CD8-positive, alpha-beta memory T cell (primary cell): ENCODE data around the gene IL16. TPM values are rescaled to one million over a fixed set of nuclear protein-coding genes. Genes with fewer than 3 reads are reported as not detected.

Experiments
- CTCF ChIA-PET: fragments of 350-600 bp; sonication (Branson Sonifier 250); formaldehyde crosslinking; loops from one replicate; lab custom pipeline; 2021; ENCODE audit warnings: antibody characterized with exemption; lab: Charles Lee
- POLR2A ChIA-PET: fragments of 350-600 bp; sonication (Branson Sonifier 250); formaldehyde crosslinking; loops from one replicate; lab custom pipeline; 2021; ENCODE audit warnings: antibody characterized with exemption; lab: Charles Lee
- DNase-seq, 5 donors: peaks; one replicate each; pipeline versions ENCODE4 v3.0.0 to v3.0.0-alpha.2; 2020 to 2022; ENCODE audit warnings: mixed read lengths in 1 of 5
- H3K27ac ChIP-seq: one replicate; pipeline ENCODE4 v1.7.0; 2013; ENCODE audit warnings: low read depth, mild to moderate bottlenecking, low read length, moderate library complexity
- H3K27me3 ChIP-seq: 2 replicates; pipeline ENCODE4 v1.7.0; 2013; ENCODE audit warnings: low read length, mild to moderate bottlenecking; ENCODE audit not compliant: insufficient read depth, poor library complexity, severe bottlenecking
- H3K36me3 ChIP-seq: 2 replicates; pipeline ENCODE4 v1.7.0; 2013; ENCODE audit warnings: mild to moderate bottlenecking, low read length, moderate library complexity; ENCODE audit not compliant: insufficient read depth
- H3K4me1 ChIP-seq: 2 replicates; pipeline ENCODE4 v1.7.0; 2013; ENCODE audit warnings: mild to moderate bottlenecking, low read length, moderate library complexity; ENCODE audit not compliant: insufficient read depth
- H3K4me3 ChIP-seq: 2 replicates; pipeline ENCODE4 v1.7.0; 2013; ENCODE audit warnings: mild to moderate bottlenecking, low read length
- H3K9me3 ChIP-seq: 2 replicates; pipeline ENCODE4 v1.7.0; 2013; ENCODE audit warnings: mild to moderate bottlenecking, low read length
- H3K27ac Mint-ChIP-seq, 8 donors: one replicate each; pipeline ENCODE4 v1.8.0; 2020 to 2021; ENCODE audit warnings: mixed read lengths in 8 of 8, mild to moderate bottlenecking in 6 of 8, inconsistent platforms in 3 of 8, moderate library complexity in 3 of 8
- H3K27me3 Mint-ChIP-seq, 2 donors: one replicate each; pipeline ENCODE4 v1.8.0; 2020 to 2021; ENCODE audit warnings: mixed read lengths in 2 of 2, mild to moderate bottlenecking in 1 of 2, moderate library complexity in 1 of 2
- H3K36me3 Mint-ChIP-seq, 3 donors: one replicate each; pipeline ENCODE4 v1.8.0; 2020 to 2021; ENCODE audit warnings: mixed read lengths in 3 of 3, inconsistent platforms in 1 of 3, mild to moderate bottlenecking in 1 of 3
- H3K4me1 Mint-ChIP-seq, 3 donors: one replicate each; pipeline ENCODE4 v1.8.0; 2020 to 2021; ENCODE audit warnings: mixed read lengths in 3 of 3, inconsistent platforms in 1 of 3, mild to moderate bottlenecking in 1 of 3
- H3K4me3 Mint-ChIP-seq, 7 donors: one replicate each; pipeline ENCODE4 v1.8.0; 2020 to 2021; ENCODE audit warnings: mixed read lengths in 7 of 7, mild to moderate bottlenecking in 6 of 7, moderate library complexity in 4 of 7, inconsistent platforms in 2 of 7
- H3K9me3 Mint-ChIP-seq, 5 donors: one replicate each; pipeline ENCODE4 v1.8.0; 2020 to 2022; ENCODE audit warnings: mixed read lengths in 5 of 5, mild to moderate bottlenecking in 3 of 5, moderate library complexity in 2 of 5, inconsistent platforms in 1 of 5
- polyA plus RNA-seq: library from polyadenylated mRNA; unstranded; fragments of 300-500 nt; fragmentation: Illumina TruSeq; gene quantifications from one replicate; pipeline ENCODE4 v1.2.3, GENCODE V29; 2021
- total RNA-seq, 2 experiments: library from RNA; stranded (reverse); gene quantifications; one replicate each; pipeline ENCODE4 v1.2.3, GENCODE V29; 2021

Gene IL16
- total and polyA plus RNA-seq, 3 experiments from 2014 or later: 73.4 to 310 (median 73.8) TPM

DNA sequence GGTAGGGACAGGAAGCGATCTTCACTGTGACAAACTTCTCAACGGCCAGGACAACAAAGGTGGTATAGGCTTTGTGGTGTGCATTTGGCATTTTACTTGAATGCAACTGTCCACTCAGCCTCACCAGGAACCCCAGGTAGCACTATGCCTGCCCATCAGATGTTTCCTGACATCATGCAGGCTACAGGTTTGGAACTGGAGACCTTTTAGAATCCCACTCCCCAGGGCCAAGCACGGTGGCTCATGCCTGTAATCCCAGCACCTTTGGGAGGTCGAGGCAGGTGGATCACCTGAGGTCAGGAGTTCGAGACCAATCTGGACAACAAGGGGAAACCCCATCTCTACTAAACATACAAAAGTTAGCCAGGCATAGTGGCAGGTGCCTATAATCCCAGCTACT, 117.7 kb downstream of the IL16 start:
- Histone ChIP-seq H3K9me3 (no peaks in the 10 kb centered on the region), H3K4me3 (no peak overlapping the region), H3K27me3 (no peaks in the 10 kb centered on the region), H3K36me3 (peaks cover 23% of the 10 kb centered on the region), H3K4me1 (peaks cover 49% of the 10 kb centered on the region), H3K27ac (no peak overlapping the region)
- no peak overlapping the region for H3K4me3 Mint-ChIP-seq
- peak overlapping the region; percentile 83 to 99 (median 92) for H3K27ac Mint-ChIP-seq
- no peaks in the 10 kb centered on the region for H3K27me3 Mint-ChIP-seq
- DNase-seq: no peak
- H3K9me3 Mint-ChIP-seq: no peaks in the 10 kb centered on the region
- ChIA-PET CTCF (no interaction called here), POLR2A (interaction anchor here (0.7 to 1.2 kb wide), 3 partner anchors 11 to 19 kb away, joined by 3 to 10 read pairs (median 8); no protein-coding TSS in a partner anchor)
- peaks cover 4 to 82% (median 10%) of the 10 kb centered on the region in 3 donors for H3K36me3 Mint-ChIP-seq
- peaks cover 56 to 86% (median 65%) of the 10 kb centered on the region in 3 donors for H3K4me1 Mint-ChIP-seq

DNA sequence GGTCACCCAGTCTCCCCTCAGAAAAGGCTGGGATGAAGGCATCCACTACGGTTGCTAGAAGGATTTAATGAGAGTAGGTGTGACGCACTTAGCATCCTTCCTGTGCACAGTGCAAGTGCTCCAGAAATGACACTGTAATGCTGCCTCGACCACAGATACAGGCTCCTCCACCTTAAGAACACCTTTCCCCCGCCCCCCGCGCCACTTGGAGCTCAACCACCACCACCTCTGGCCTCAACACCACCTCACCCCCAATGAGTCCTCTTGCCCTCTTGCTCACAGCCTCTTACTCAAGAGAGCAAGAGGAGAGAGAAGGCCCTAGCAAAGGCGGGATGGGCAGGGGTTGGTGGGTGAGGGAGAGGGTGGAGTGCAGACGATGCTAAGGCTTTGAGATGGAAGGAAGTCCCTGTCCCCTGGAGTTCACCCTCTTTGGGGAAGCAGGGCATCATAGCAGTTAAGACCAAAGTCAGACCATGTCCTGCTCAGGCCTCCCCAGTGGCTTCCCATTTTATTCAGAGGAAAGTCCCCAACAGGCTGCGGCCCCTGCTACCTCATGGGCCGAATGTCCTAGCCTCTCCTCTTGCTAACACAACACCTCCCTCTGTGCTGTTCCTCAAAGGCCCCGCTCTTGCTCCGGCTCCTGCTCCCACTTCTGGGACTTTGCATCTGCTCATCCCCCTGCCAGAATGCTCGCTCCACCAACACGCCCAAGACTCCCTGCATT, 118.9 kb downstream of the IL16 start:
- Mint-ChIP-seq H3K36me3 (peaks cover 0 to 80% (median 3%) of the 10 kb centered on the region in 3 donors), H3K27me3 (no peaks in the 10 kb centered on the region), H3K27ac (peak overlapping the region; percentile 80 to 99 (median 93)), H3K4me3 (peak overlapping the region in 5 of 7 donors; percentile 4 to 66 (median 19)), H3K4me1 (peaks cover 45 to 80% (median 53%) of the 10 kb centered on the region in 3 donors), H3K9me3 (no peaks in the 10 kb centered on the region)
- CTCF ChIA-PET: interaction anchor here (1.0 kb wide), 1 partner anchor 40 kb away, joined by 3 read pairs; no protein-coding TSS in a partner anchor
- Histone ChIP-seq H3K36me3 (peaks cover 12% of the 10 kb centered on the region), H3K4me1 (peaks cover 49% of the 10 kb centered on the region), H3K27ac (peak overlapping the region; percentile 17), H3K9me3 (no peaks in the 10 kb centered on the region), H3K27me3 (no peaks in the 10 kb centered on the region), H3K4me3 (no peak overlapping the region)
- peak in 4 of 5 donors; percentile 31 to 59 (median 45) for DNase-seq
- POLR2A ChIA-PET: interaction anchor here (0.6 to 1.0 kb wide), 2 partner anchors 9 to 13 kb away, joined by 3 to 4 read pairs; no protein-coding TSS in a partner anchor

DNA sequence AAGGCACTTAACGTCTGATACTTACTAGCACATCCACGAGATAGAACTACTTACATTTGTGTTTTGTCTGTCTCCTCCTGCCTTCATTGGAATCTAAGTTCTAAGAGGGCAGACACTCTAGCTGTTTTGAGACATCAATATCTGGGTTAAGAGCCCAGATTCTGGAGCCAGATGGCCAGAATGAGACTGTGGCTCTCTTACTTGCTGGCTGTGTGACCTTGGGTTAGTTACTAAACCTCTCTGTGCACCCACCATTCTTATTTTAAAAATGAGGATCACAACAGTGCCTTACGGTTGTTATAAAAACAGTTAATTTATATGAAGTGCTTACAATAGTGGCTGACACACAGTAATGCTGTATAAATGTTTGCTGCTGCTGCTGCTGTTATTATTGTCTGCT, 119.6 kb downstream of the IL16 start:
- Histone ChIP-seq H3K27ac (peak overlapping the region; percentile 17), H3K9me3 (no peaks in the 10 kb centered on the region), H3K4me1 (peaks cover 43% of the 10 kb centered on the region), H3K36me3 (peaks cover 12% of the 10 kb centered on the region), H3K27me3 (no peaks in the 10 kb centered on the region), H3K4me3 (no peak overlapping the region)
- no peak for DNase-seq
- H3K36me3 Mint-ChIP-seq: peaks cover 0 to 75% (median 3%) of the 10 kb centered on the region in 3 donors
- H3K27ac Mint-ChIP-seq: peak overlapping the region; percentile 80 to 99 (median 90)
- H3K4me1 Mint-ChIP-seq: peaks cover 38 to 73% (median 46%) of the 10 kb centered on the region in 3 donors
- H3K27me3 Mint-ChIP-seq: no peaks in the 10 kb centered on the region
- peak overlapping the region in 4 of 7 donors; percentile 7 to 54 (median 17) for H3K4me3 Mint-ChIP-seq
- ChIA-PET POLR2A (no interaction called here), CTCF (no interaction called here)
- no peaks in the 10 kb centered on the region for H3K9me3 Mint-ChIP-seq

DNA sequence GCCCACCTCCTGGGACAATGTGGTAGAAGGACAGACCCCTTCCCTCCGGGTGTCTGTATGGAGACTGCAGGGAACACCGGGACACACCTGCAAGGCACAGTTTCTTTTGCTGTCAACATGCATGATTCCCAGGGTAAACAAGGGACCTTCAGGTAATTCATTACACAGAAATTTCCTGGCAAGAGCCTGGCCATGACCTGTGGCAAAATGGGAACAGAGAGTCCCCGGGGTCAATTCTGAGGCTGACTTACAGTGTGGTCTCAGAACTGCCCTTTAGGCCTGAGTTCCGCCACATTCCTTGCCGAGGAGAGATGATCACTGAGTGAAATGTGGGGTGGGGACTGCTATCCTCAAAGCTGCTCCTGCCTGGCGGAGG, 121.0 kb downstream of the IL16 start:
- ChIA-PET CTCF (interaction anchor here (1.2 kb wide), 1 partner anchor 48 kb away, joined by 3 read pairs; no protein-coding TSS in a partner anchor), POLR2A (interaction anchor here (0.8 kb wide), 1 partner anchor 11 kb away, joined by 5 read pairs; no protein-coding TSS in a partner anchor)
- no peak overlapping the region for H3K27ac ChIP-seq
- H3K27me3 Mint-ChIP-seq: no peaks in the 10 kb centered on the region
- H3K4me1 Mint-ChIP-seq: peaks cover 30 to 69% (median 40%) of the 10 kb centered on the region in 3 donors
- peaks cover 12% of the 10 kb centered on the region for H3K36me3 ChIP-seq
- no peak overlapping the region for H3K4me3 ChIP-seq
- peaks cover 36% of the 10 kb centered on the region for H3K4me1 ChIP-seq
- peak overlapping the region in 5 of 8 donors; percentile 29 to 96 (median 57) for H3K27ac Mint-ChIP-seq
- no peaks in the 10 kb centered on the region for H3K9me3 ChIP-seq
- no peak overlapping the region for H3K4me3 Mint-ChIP-seq
- no peak for DNase-seq
- H3K9me3 Mint-ChIP-seq: no peaks in the 10 kb centered on the region
- H3K36me3 Mint-ChIP-seq: peaks cover 0 to 65% (median 3%) of the 10 kb centered on the region in 3 donors
- H3K27me3 ChIP-seq: no peaks in the 10 kb centered on the region

DNA sequence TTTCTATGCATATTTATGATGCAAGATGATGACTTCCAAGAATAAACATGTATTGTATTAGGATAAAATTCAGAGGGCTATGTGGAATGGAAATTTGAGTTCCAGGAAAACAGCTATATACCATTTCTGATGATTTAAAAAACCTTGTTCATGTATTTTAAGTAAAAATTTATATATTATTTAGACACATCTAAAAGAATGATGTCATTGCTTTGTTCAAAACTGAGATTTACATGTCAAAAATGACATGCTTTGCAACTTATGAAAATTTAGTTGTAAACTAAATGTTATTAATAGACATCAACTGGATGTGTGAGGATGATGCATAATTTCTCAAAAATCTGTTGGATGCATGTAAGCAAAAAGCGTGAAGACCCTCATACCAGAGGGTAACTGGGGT, 125.0 kb downstream of the IL16 start:
- Histone ChIP-seq H3K27me3 (no peaks in the 10 kb centered on the region), H3K4me3 (no peak overlapping the region), H3K4me1 (peaks cover 27% of the 10 kb centered on the region), H3K27ac (no peak overlapping the region), H3K9me3 (no peaks in the 10 kb centered on the region), H3K36me3 (peaks cover 12% of the 10 kb centered on the region)
- Mint-ChIP-seq H3K27ac (peak overlapping the region in 1 of 8 donors; percentile 11), H3K36me3 (peaks cover 0 to 47% (median 0%) of the 10 kb centered on the region in 3 donors), H3K4me1 (peaks cover 24 to 58% (median 27%) of the 10 kb centered on the region in 3 donors), H3K9me3 (no peaks in the 10 kb centered on the region), H3K4me3 (no peak overlapping the region), H3K27me3 (no peaks in the 10 kb centered on the region)
- ChIA-PET POLR2A (no interaction called here), CTCF (interaction anchor here (0.8 to 1.9 kb wide), 4 partner anchors 13 to 55 kb away, joined by 3 to 7 read pairs (median 3); no protein-coding TSS in a partner anchor)
- no peak for DNase-seq

DNA sequence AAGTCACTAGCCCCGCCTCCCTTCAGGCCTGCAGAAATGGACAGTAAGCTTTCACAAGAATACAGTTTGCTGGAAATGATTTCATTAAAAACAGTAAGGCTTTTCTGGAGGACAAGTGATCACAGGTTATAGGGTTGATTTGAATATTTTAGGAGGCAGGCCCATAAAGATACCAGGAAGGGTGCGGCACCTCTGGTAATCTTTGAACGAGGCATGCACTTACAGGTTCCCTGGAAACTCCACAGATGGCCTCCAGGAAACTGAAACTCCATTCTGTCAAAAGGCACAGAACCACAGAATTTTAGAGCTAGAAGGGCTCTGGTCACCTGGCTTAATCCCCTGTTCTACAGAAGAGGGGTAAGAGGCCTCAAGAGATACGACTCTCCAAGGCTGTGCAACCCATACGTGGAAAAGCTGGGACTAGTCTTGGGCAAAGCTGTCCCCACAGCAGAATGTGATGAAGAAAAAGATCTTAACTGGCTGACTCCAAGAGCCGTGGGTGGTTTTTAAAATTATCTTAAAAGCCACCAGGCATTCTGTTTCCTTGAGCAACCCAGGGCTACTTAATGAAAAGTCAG, 126.1 kb downstream of the IL16 start:
- no peak overlapping the region for H3K27ac ChIP-seq
- H3K4me1 ChIP-seq: peaks cover 20% of the 10 kb centered on the region
- H3K36me3 ChIP-seq: peaks cover 8% of the 10 kb centered on the region
- no peak for DNase-seq
- no peaks in the 10 kb centered on the region for H3K27me3 Mint-ChIP-seq
- H3K36me3 Mint-ChIP-seq: peaks cover 0 to 38% (median 0%) of the 10 kb centered on the region in 3 donors
- POLR2A ChIA-PET: interaction anchor here (0.6 to 1.2 kb wide), 2 partner anchors 11 to 321 kb away, joined by 3 to 6 read pairs; no protein-coding TSS in a partner anchor
- peaks cover 23 to 51% (median 26%) of the 10 kb centered on the region in 3 donors for H3K4me1 Mint-ChIP-seq
- H3K27me3 ChIP-seq: no peaks in the 10 kb centered on the region
- peak overlapping the region; percentile 41 to 82 (median 59) for H3K4me3 Mint-ChIP-seq
- peak overlapping the region in 7 of 8 donors; percentile 7 to 83 (median 63) for H3K27ac Mint-ChIP-seq
- no peaks in the 10 kb centered on the region for H3K9me3 Mint-ChIP-seq
- CTCF ChIA-PET: interaction anchor here (1.0 to 1.8 kb wide), 3 partner anchors 13 to 57 kb away, joined by 3 to 4 read pairs (median 3); no protein-coding TSS in a partner anchor
- no peak overlapping the region for H3K4me3 ChIP-seq
- no peaks in the 10 kb centered on the region for H3K9me3 ChIP-seq

DNA sequence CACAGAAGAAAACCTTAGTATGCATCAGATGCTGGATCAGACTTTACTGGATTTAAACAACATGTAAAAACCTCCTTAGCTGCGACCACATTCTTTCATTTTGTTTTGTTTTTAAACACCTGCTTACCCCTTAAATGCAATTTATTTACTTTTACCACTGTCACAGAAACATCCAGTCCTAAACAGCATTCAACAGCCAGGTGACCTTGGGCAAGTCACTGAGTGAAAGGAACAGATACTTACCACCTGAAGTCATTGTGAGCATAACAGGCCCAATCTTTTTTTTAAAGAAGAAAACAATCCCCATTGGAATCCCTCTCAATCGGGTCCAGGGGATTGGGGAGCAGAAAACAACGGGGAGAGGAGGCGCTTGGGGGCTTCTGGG, 126.9 kb downstream of the IL16 start:
- Histone ChIP-seq H3K4me1 (peaks cover 20% of the 10 kb centered on the region), H3K9me3 (no peaks in the 10 kb centered on the region), H3K27me3 (no peaks in the 10 kb centered on the region), H3K27ac (peak overlapping the region; percentile 62), H3K4me3 (peak overlapping the region; percentile 86), H3K36me3 (peaks cover 2% of the 10 kb centered on the region)
- Mint-ChIP-seq H3K4me1 (peaks cover 23 to 46% (median 26%) of the 10 kb centered on the region in 3 donors), H3K27ac (peak overlapping the region; percentile 41 to 98 (median 92)), H3K27me3 (no peaks in the 10 kb centered on the region), H3K4me3 (peak overlapping the region; percentile 85 to 100 (median 95)), H3K9me3 (no peaks in the 10 kb centered on the region), H3K36me3 (peaks cover 0 to 31% (median 0%) of the 10 kb centered on the region in 3 donors)
- no peak for DNase-seq
- POLR2A ChIA-PET: interaction anchor here (0.7 to 1.6 kb wide), 7 partner anchors 12 to 40 kb away, joined by 3 to 9 read pairs (median 6); no protein-coding TSS in a partner anchor
- CTCF ChIA-PET: interaction anchor here (0.7 to 2.5 kb wide), 13 partner anchors 12 to 77 kb away, joined by 3 to 20 read pairs (median 5); no protein-coding TSS in a partner anchor
